HCT116 (cell line): ENCODE data around the gene RFX1. TPM values are rescaled to one million over a fixed set of nuclear protein-coding genes. Genes with fewer than 3 reads are reported as not detected.
"Not testable (repeated sequence)": the region's sequence is repeated elsewhere in the genome, so short reads cannot be mapped to it uniquely, and the experiment has no call there.

ENCODE experiments used
- ATAC-seq: fragments of 200-7000 bp; cut with Tn5 transposase; 2 replicates; pipeline ENCODE4 v1.9.1; 2020; ENCODE audit warnings: mild to moderate bottlenecking, moderate library complexity
- BruUV-seq: library from RNA; stranded (reverse); fragments of 400-500 nt; replicated peaks from 2 replicates; lab custom pipeline; 2021; lab: Mats Ljungman, UMichigan
- CTCF ChIA-PET: fragments of 300-600 bp; sonication (Branson Sonifier 250); formaldehyde crosslinking; loops from one replicate; lab custom pipeline; 2021; ENCODE audit warnings: antibody characterized with exemption; lab: Charles Lee
- POLR2A ChIA-PET: fragments of 300-600, 350-600 bp; sonication (Branson Sonifier 250); formaldehyde crosslinking; loops from one replicate; lab custom pipeline; 2021; ENCODE audit warnings: antibody characterized with exemption; lab: Charles Lee
- RAD21 ChIA-PET, 2 experiments: fragments of 300-600 bp; sonication (Branson Sonifier 250); formaldehyde crosslinking; loops; one replicate each; lab custom pipeline; 2023; ENCODE audit warnings: low total read pairs in 2 of 2; ENCODE audit not compliant: uncharacterized antibody in 2 of 2, unreplicated experiment in 2 of 2, low non-redundant PET in 1 of 2; lab: Charles Lee
- DNase-seq: peaks from one replicate; pipeline ENCODE4 v3.0.0-alpha.2; 2010; ENCODE audit warnings: low read depth, low spot score
- H2AFZ ChIP-seq: fragments of 200-600 bp; shearing (Covaris generic), sonication (generic); 2 replicates; pipeline ENCODE4 v1.6.1; 2017; ENCODE audit warnings: low read depth, mixed run types, mixed read lengths, antibody characterized with exemption, low read length; ENCODE audit not compliant: poor library complexity, severe bottlenecking
- H3K27ac ChIP-seq: 2 replicates; pipeline ENCODE4 v1.5.1; 2012; ENCODE audit warnings: low read depth, low read length
- H3K27me3 ChIP-seq: fragments of 200-600 bp; sonication (generic); 2 replicates; pipeline ENCODE4 v1.6.1; 2016; ENCODE audit warnings: mixed run types, low read length, mixed read lengths; ENCODE audit not compliant: insufficient read depth
- H3K36me3 ChIP-seq, 2 experiments: fragments of 200-500 bp in 1 of 2; fragments of 200-600 bp in 1 of 2; sonication (Bioruptor generic) in 1 of 2; sonication (generic) in 1 of 2; 2 replicates each; pipeline versions ENCODE4 v1.5.1 to v1.6.1; 2014 to 2016; ENCODE audit warnings: low read length in 2 of 2, inconsistent platforms in 1 of 2, mixed read lengths in 1 of 2, mixed run types in 1 of 2; ENCODE audit not compliant: insufficient read depth in 2 of 2, control insufficient read depth in 1 of 2
- H3K4me1 ChIP-seq, 2 experiments: fragments of 200-600 bp in 1 of 2; sonication (generic) in 1 of 2; 2 replicates each; pipeline versions ENCODE4 v1.5.1 to v1.6.1; 2012 to 2017; ENCODE audit warnings: low read length in 2 of 2, inconsistent platforms in 1 of 2, mild to moderate bottlenecking in 1 of 2, mixed read lengths in 1 of 2, mixed run types in 1 of 2, moderate library complexity in 1 of 2; ENCODE audit not compliant: insufficient read depth in 2 of 2, control insufficient read depth in 1 of 2
- H3K4me2 ChIP-seq: fragments of 200-600 bp; sonication (generic); 2 replicates; pipeline ENCODE4 v1.6.1; 2017; ENCODE audit warnings: mixed run types, low read length, mixed read lengths
- H3K4me3 ChIP-seq, 2 experiments: fragments of 200-600 bp in 1 of 2; sonication (generic) in 1 of 2; replicated peaks in 1 of 2; 2 replicates each; pipeline ENCODE4 v1.5.1; 2011 to 2016; ENCODE audit warnings: low read length in 2 of 2, control low read depth in 1 of 2, low read depth in 1 of 2, mild to moderate bottlenecking in 1 of 2, mixed read lengths in 1 of 2, mixed run types in 1 of 2
- H3K79me2 ChIP-seq: fragments of 200-600 bp; sonication (generic); 2 replicates; pipeline ENCODE4 v1.6.1; 2017; ENCODE audit warnings: mild to moderate bottlenecking, mixed run types, low read length, moderate library complexity, mixed read lengths; ENCODE audit not compliant: insufficient read depth
- H3K9ac ChIP-seq: fragments of 200-600 bp; sonication (generic); 2 replicates; pipeline ENCODE4 v1.6.1; 2016; ENCODE audit warnings: low read length, mixed read lengths
- H3K9me2 ChIP-seq: fragments of 200-600 bp; sonication (generic), shearing (Covaris generic); 2 replicates; pipeline ENCODE4 v1.6.1; 2017; ENCODE audit warnings: mixed run types, mild to moderate bottlenecking, moderate library complexity; ENCODE audit not compliant: insufficient read depth
- H3K9me3 ChIP-seq, 2 experiments: fragments of 200-500 bp in 1 of 2; fragments of 200-600 bp in 1 of 2; sonication (Bioruptor generic) in 1 of 2; sonication (generic) in 1 of 2; 2 replicates each; pipeline ENCODE4 v1.6.1; 2014 to 2017; ENCODE audit warnings: low read length in 2 of 2, mixed read lengths in 2 of 2, inconsistent platforms in 1 of 2, low read depth in 1 of 2, mild to moderate bottlenecking in 1 of 2, mixed run types in 1 of 2, moderate library complexity in 1 of 2; ENCODE audit not compliant: control insufficient read depth in 1 of 2, insufficient read depth in 1 of 2
- H4K20me1 ChIP-seq: fragments of 200-600 bp; sonication (generic), shearing (Covaris generic); 2 replicates; pipeline ENCODE4 v1.6.1; 2017; ENCODE audit warnings: mixed run types, mild to moderate bottlenecking, moderate library complexity; ENCODE audit not compliant: insufficient read depth
- ATF3 ChIP-seq: IDR thresholded peaks from 2 replicates; pipeline ENCODE4 v1.6.1; 2012
- CBX3 ChIP-seq: IDR thresholded peaks from 2 replicates; pipeline ENCODE4 v1.6.1; 2012; ENCODE audit warnings: low read depth
- EGR1 ChIP-seq: IDR thresholded peaks from 2 replicates; pipeline ENCODE4 v1.6.1; 2012; ENCODE audit warnings: low read depth
- ELF1 ChIP-seq: IDR thresholded peaks from 2 replicates; pipeline ENCODE4 v1.6.1; 2012; ENCODE audit warnings: low read depth, borderline replicate concordance
- EZH2 ChIP-seq: fragments of 200-600 bp; sonication (generic); IDR thresholded peaks from 2 replicates; pipeline ENCODE4 v1.6.1; 2017; ENCODE audit warnings: antibody characterized with exemption, mixed run types
- JUND ChIP-seq: IDR thresholded peaks from 2 replicates; pipeline ENCODE4 v1.6.1; 2012
- MAX ChIP-seq: IDR thresholded peaks from 2 replicates; pipeline ENCODE4 v1.6.1; 2012
- POLR2A ChIP-seq: IDR thresholded peaks from 2 replicates; pipeline ENCODE4 v1.7.0; 2011; ENCODE audit warnings: borderline replicate concordance; ENCODE audit not compliant: insufficient read depth, insufficient read length; ENCODE audit errors: extremely low read depth
- POLR2AphosphoS5 ChIP-seq: IDR thresholded peaks from 2 replicates; pipeline ENCODE4 v1.6.1; 2011; ENCODE audit warnings: mild to moderate bottlenecking, low read depth, low read length, moderate library complexity
- SIN3A ChIP-seq: IDR thresholded peaks from 2 replicates; pipeline ENCODE4 v1.6.1; 2012; ENCODE audit warnings: low read depth
- SP1 ChIP-seq: IDR thresholded peaks from 2 replicates; pipeline ENCODE4 v1.6.1; 2012; ENCODE audit warnings: low read depth
- ZFX ChIP-seq: fragments of 450-650 bp; IDR thresholded peaks from 2 replicates; pipeline ENCODE4 v1.6.1; 2017
- intact Hi-C: fragments of 100-400 bp; cut with micrococcal nuclease; formaldehyde crosslinking; loops from 2 replicates; pipeline ENCODE4 v1.10.0; 2022
- total RNA-seq: library from RNA; stranded (reverse); gene quantifications from one replicate; pipeline ENCODE4 v1.2.1, GENCODE V29; 2021; ENCODE audit not compliant: unreplicated experiment
- TF ChIP-seq, protein P1 (sequence below): IDR thresholded peaks from 2 replicates; pipeline ENCODE4 v1.6.1; 2012; ENCODE audit warnings: low read depth

Gene RFX1
- total RNA-seq, 1 experiment from 2014 or later, result 16.3 TPM

- BruUV-seq, result no TSS peak
- Histone ChIP-seq H3K27ac (no peak within 1 kb of the TSS), H3K9ac (no peak within 1 kb of the TSS), H3K4me1 (peaks cover 7 to 36% of the 10 kb centered on the region in 2 experiments), H4K20me1 (no peaks in the 10 kb centered on the region), H2AFZ (no peak within 1 kb of the TSS), H3K27me3 (no peaks in the 10 kb centered on the region), H3K4me2 (no peak within 1 kb of the TSS), H3K36me3 (no peaks in the 10 kb centered on the region), H3K4me3 (no peak within 1 kb of the TSS), H3K79me2 (no peaks in the 10 kb centered on the region), H3K9me3 (no peaks in the 10 kb centered on the region), H3K9me2 (no peaks in the 10 kb centered on the region)
- intact Hi-C loops, result no loop called here
- DNase-seq (no peak), ATAC-seq (no peak)
- CTCF ChIA-PET, result no interaction called here
- POLR2A ChIA-PET, result no interaction called here
- TF ChIP-seq ELF1 (no peak), EGR1 (no peak), EZH2 (no peak), MAX (no peak), POLR2AphosphoS5 (no peak), JUND (no peak), SIN3A (no peak), ZFX (no peak), SP1 (no peak), POLR2A (no peak), ATF3 (no peak), CBX3 (no peak)
- TF ChIP-seq, protein P1, sequence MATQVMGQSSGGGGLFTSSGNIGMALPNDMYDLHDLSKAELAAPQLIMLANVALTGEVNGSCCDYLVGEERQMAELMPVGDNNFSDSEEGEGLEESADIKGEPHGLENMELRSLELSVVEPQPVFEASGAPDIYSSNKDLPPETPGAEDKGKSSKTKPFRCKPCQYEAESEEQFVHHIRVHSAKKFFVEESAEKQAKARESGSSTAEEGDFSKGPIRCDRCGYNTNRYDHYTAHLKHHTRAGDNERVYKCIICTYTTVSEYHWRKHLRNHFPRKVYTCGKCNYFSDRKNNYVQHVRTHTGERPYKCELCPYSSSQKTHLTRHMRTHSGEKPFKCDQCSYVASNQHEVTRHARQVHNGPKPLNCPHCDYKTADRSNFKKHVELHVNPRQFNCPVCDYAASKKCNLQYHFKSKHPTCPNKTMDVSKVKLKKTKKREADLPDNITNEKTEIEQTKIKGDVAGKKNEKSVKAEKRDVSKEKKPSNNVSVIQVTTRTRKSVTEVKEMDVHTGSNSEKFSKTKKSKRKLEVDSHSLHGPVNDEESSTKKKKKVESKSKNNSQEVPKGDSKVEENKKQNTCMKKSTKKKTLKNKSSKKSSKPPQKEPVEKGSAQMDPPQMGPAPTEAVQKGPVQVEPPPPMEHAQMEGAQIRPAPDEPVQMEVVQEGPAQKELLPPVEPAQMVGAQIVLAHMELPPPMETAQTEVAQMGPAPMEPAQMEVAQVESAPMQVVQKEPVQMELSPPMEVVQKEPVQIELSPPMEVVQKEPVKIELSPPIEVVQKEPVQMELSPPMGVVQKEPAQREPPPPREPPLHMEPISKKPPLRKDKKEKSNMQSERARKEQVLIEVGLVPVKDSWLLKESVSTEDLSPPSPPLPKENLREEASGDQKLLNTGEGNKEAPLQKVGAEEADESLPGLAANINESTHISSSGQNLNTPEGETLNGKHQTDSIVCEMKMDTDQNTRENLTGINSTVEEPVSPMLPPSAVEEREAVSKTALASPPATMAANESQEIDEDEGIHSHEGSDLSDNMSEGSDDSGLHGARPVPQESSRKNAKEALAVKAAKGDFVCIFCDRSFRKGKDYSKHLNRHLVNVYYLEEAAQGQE, result no peak
- RAD21 ChIA-PET, result no interaction called here
Measured at GRCh38 chr19:14027856-14028450, 21.8 kb upstream of the RFX1 start, which contains the start of gene RLN3. Gene RLN3 (plus strand): TSS chr19:14028148. CDS start chr19:14028205, 57 bp downstream.

GRCh38 chr19:14026652-14027192, 20.6 kb upstream of the RFX1 start:
- not testable (repeated sequence) for H3K4me2 ChIP-seq
- H3K4me1 ChIP-seq, result peaks cover 7 to 41% of the 10 kb centered on the region in 2 experiments

More at GRCh38 chr19:14026652-14027192, 20.6 kb upstream of the RFX1 start:
- H3K79me2 ChIP-seq, H3K4me3 ChIP-seq, RAD21 ChIA-PET, H3K27me3 ChIP-seq, intact Hi-C loops, H3K9me2 ChIP-seq, CTCF ChIA-PET, DNase-seq, ATAC-seq, H3K9ac ChIP-seq, H3K9me3 ChIP-seq, H3K27ac ChIP-seq, H2AFZ ChIP-seq, POLR2A ChIA-PET, H4K20me1 ChIP-seq, H3K36me3 ChIP-seq, BruUV-seq: not testable (repeated sequence)
